Heart right ventricle (tissue), 16 donors: ENCODE results near the gene CXCL12. TPM values are rescaled to one million over a fixed set of nuclear protein-coding genes. Genes with fewer than 3 reads are reported as not detected.
A peak's percentile ranks its signal among the peaks of the same experiment; 100 is the strongest.

Experiments
- ATAC-seq, 8 donors: fragments of 200-7000 bp; cut with Tn5 transposase; one replicate each; pipeline ENCODE4 v1.9.1; 2020; ENCODE audit warnings: mild to moderate bottlenecking in 8 of 8, moderate library complexity in 8 of 8, moderate number of reproducible peaks in 1 of 8
- DNase-seq, 2 donors: peaks; one replicate each; pipeline ENCODE4 v3.0.0-alpha.2; 2020
- H3K27ac ChIP-seq, 10 donors: fragments of 200-600 bp; sonication (generic) in 2 of 10; one replicate each; pipeline versions ENCODE4 v1.5.0 to v1.8.0; 2020 to 2022; ENCODE audit warnings: mild to moderate bottlenecking in 3 of 10
- H3K27me3 ChIP-seq, 7 donors: fragments of 200-600 bp; one replicate each; pipeline ENCODE4 v1.8.0; 2021 to 2022; ENCODE audit warnings: mild to moderate bottlenecking in 2 of 7
- H3K36me3 ChIP-seq, 9 donors: fragments of 200-600 bp; sonication (generic) in 1 of 9; one replicate each; pipeline versions ENCODE4 v1.5.0 to v1.8.0; 2020 to 2022; ENCODE audit warnings: mild to moderate bottlenecking in 2 of 9
- H3K4me1 ChIP-seq, 9 donors: fragments of 200-600 bp; sonication (generic) in 1 of 9; one replicate each; pipeline versions ENCODE4 v1.5.0 to v1.8.0; 2020 to 2022; ENCODE audit warnings: mild to moderate bottlenecking in 4 of 9
- H3K4me3 ChIP-seq, 10 donors: fragments of 200-600 bp; sonication (generic) in 2 of 10; one replicate each; pipeline versions ENCODE4 v1.5.0 to v1.8.0; 2020 to 2022; ENCODE audit warnings: mild to moderate bottlenecking in 7 of 10, moderate library complexity in 2 of 10
- H3K9me3 ChIP-seq, 11 donors: fragments of 200-600 bp in 10 of 11; sonication (generic) in 2 of 11; one replicate each; pipeline versions ENCODE4 v1.5.0 to v1.8.0; 2013 to 2022; ENCODE audit warnings: mild to moderate bottlenecking in 2 of 11, control low read depth in 1 of 11, moderate library complexity in 1 of 11
- CTCF ChIP-seq, 9 donors: fragments of 200-600 bp; sonication (generic) in 2 of 9; IDR thresholded peaks; one replicate each; pipeline versions ENCODE4 v1.5.0 to v1.8.0; 2021 to 2022; ENCODE audit warnings: antibody characterized with exemption in 9 of 9, mild to moderate bottlenecking in 5 of 9, moderate library complexity in 1 of 9
- WGBS, 2 donors: extraction: QIAGEN DNeasy Blood & Tissue Kit; methylation state at CpG; one replicate each; pipeline ENCODE4 v1.1.7; 2013; ENCODE audit warnings: inconsistent platforms in 1 of 2; 5-methylcytosine and 5-hydroxymethylcytosine counted together
- intact Hi-C, 10 donors: fragments of 100-400 bp; cut with DNase I; formaldehyde crosslinking; loops; one replicate each; pipeline versions ENCODE4 v1.11.1 to v1.14.2; 2022
- polyA plus RNA-seq, 2 donors: library from polyadenylated mRNA; stranded (reverse); fragments of 200-250 nt; gene quantifications; one replicate each; pipeline ENCODE4 v1.2.3, GENCODE V29; 2013
- total RNA-seq, 10 donors: library from RNA; stranded (reverse); fragmentation: NEBNext Ultra II Directional in 3 of 10; extraction: Animal tissue kit (Norgen Biotek cat#: 25700) in 3 of 10; gene quantifications; one replicate each; pipeline versions ENCODE4 v1.2.1 to v1.2.4, GENCODE V29; 2021 to 2023
- donor health status: Arrhythmogenic right ventricular cardiomyopathy.
- donor health status: ischemic (EF 13 %, LVEDD 7.1; RV severe dilation, severe dysfunction).
- donor health status: healthy with polysubstance abuse.
- donor health status: DM: no; HTN: yes; CAD: no.
- donor health status: DM: no; HTN: no; CAD: no.
- donor health status: ischemic (EF 25% LVEDD 6.9; RV normal size, moderate dysfunction).
- donor health status: ischemic (EF 25% LVEDD 5.7; RV mildly dilated, moderate dysfunction).
- donor health status: healthy.
- donor health status: DM: yes; HTN: yes; CAD: no.
- donor health status: Ischemic cardiomyopathy.
- donor health status: ischemic (EF 35%, LVEDD 5.7; RV mildly dilated, moderate dysfunction).
- donor health status: nonischemic (EF 11% LVEDD 7.7; RV severe dilation, severe dysfunction).
- donor health status: DM: yes; HTN: yes; CAD: no.
- donor health status: PGD.
- donor health status: ischemic (EF 29% LVEDD 5.4; RV normal size, mild dysfunction).
- donor health status: nonischemic (EF 23%, LVEDD 6.1; RV moderate dilation, normal function).

CXCL12 gene
- total and polyA plus RNA-seq, 12 donors = 53.7 to 275 (median 116) TPM

DNA sequence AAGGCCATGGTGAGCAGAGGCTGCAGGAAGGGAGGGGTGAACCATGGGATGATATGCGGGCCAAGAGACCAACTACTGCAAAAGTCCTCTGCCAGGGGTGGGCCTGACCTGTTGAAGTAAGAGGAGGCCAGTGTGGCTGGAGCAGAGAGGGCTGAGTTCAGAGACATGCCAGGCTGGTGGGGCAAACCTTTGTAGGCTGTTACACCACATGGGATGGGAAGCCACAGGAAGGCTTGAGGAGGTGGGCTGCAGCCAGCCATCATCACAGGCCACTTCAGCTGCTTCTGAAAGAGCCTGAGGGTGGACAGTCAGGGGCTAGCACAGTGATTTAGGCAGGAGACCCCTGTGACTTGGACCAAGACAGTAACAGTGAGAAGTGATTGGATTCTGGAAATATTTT is 20.3 kb downstream of the CXCL12 start:
- H3K9me3 ChIP-seq = no peaks in the 10 kb centered on the region
- no peaks in the 10 kb centered on the region for H3K27me3 ChIP-seq
- no peak overlapping the region for H3K4me3 ChIP-seq
- no peak for ATAC-seq
- no peak overlapping the region for H3K27ac ChIP-seq
- H3K4me1 ChIP-seq = no peaks in the 10 kb centered on the region
- TF ChIP-seq CTCF (IDR thresholded peaks at IDR 0.05) = no peak
- intact Hi-C loops = no loop called here
- WGBS, 2 donors = 92 to 100% methylated on average over 1 of the region's 1 CpG
- DNase-seq = no peak
- H3K36me3 ChIP-seq = peaks cover 0 to 40% (median 0%) of the 10 kb centered on the region in 9 donors

- intact Hi-C loops = no loop called here
- H3K4me3 ChIP-seq = no peak overlapping the region
- H3K27me3 ChIP-seq = no peaks in the 10 kb centered on the region
- H3K9me3 ChIP-seq = no peaks in the 10 kb centered on the region
- H3K27ac ChIP-seq = no peak overlapping the region
- H3K4me1 ChIP-seq = no peaks in the 10 kb centered on the region
- H3K36me3 ChIP-seq = peaks cover 0 to 32% (median 0%) of the 10 kb centered on the region in 9 donors
- DNase-seq = no peak
- TF ChIP-seq CTCF (IDR thresholded peaks at IDR 0.05) = no peak
- 89 to 91% methylated on average over 2 of the region's 2 CpGs for WGBS, 2 donors
- ATAC-seq = peak in 1 of 8 donors; percentile 8
Measured at GRCh38 chr10:44363716-44364115, 21.2 kb downstream of the CXCL12 start.

DNA sequence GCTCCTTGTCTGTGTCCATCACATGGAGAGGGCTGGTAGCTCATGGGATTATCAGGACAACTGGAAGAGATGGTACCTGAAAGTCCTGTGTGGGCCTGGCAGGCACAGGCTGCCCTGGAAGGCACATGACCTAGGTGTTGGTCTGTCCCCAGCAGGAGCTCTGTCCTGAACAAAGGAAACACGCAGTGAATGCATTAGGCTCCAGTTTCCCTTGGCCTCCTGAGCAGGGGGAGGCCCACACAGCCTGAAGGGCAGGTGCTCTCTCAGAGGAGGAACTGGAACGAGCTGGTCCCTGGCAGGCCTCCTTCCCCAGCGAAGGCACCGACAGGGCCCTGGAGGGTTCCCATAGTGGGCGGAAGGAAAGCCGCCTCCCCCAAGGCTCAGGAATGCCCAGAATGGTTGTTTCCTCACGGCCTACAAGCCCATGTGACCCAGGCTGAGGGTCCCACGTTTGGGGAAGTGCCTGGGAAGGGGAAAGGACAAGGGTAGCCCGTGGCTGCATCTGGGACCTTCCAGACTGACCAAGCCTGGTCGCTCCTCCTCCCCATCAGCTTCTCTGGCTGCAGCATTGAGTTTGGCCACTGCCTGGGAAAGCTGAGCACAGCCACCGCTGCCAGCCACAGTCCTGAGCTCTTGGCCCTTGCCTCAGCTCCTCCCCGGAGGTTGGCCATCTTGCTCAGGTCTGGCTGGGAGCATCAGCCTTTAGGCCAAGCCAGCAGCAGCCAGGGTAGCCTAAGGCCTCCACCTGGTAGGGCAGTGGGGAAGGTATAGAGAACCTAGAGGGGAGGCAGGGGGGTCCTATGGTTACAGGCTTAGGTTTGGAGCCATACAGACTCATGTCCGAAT is 21.8 kb downstream of the CXCL12 start:
- DNase-seq (no peak), ATAC-seq (peak in 2 of 8 donors; percentile 20 to 42)
- Histone ChIP-seq H3K9me3 (no peaks in the 10 kb centered on the region), H3K27me3 (no peaks in the 10 kb centered on the region), H3K4me3 (no peak overlapping the region), H3K36me3 (peaks cover 0 to 25% (median 0%) of the 10 kb centered on the region in 9 donors), H3K4me1 (peaks cover 0 to 5% (median 0%) of the 10 kb centered on the region in 9 donors), H3K27ac (no peak overlapping the region)
- TF ChIP-seq CTCF (IDR thresholded peaks at IDR 0.05) = no peak
- intact Hi-C loops = no loop called here
- 88 to 90% methylated on average over 13 of the region's 13 CpGs for WGBS, 2 donors

DNA sequence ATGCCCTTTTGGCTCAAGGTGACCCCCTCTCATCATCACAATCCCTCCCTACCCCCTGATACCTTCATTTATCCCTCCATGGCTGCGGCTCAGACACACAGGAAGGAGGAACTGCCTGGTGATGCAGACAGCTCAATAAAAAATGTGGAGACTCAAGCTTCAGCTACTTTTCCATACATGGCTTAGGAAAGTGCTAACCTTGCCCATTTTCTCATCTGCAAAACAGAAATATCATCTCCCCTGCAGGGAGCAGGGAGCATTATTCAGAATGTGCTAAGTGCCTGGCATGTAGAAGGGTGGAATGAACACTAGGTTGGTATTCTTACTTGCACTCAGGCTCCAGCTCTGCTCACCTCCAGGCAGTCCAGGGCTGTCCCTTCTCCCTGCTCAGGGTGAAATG is 23.8 kb downstream of the CXCL12 start:
- 36 to 53% methylated on average over 1 of the region's 1 CpG for WGBS, 2 donors
- no peak overlapping the region for H3K4me3 ChIP-seq
- peaks cover 0 to 13% (median 0%) of the 10 kb centered on the region in 9 donors for H3K36me3 ChIP-seq
- no peaks in the 10 kb centered on the region for H3K9me3 ChIP-seq
- DNase-seq = no peak
- H3K27ac ChIP-seq = no peak overlapping the region
- no peak for TF ChIP-seq CTCF (IDR thresholded peaks at IDR 0.05)
- ATAC-seq = no peak
- no peaks in the 10 kb centered on the region for H3K27me3 ChIP-seq
- H3K4me1 ChIP-seq = peaks cover 0 to 19% (median 0%) of the 10 kb centered on the region in 9 donors
- intact Hi-C loops = no loop called here
